22Rv1 (cell line): Measurements from ENCODE around the gene ANKRD6.

Source experiments
- ZFX ChIP-seq: fragments of 450-650 bp; IDR thresholded peaks from 2 replicates; pipeline ENCODE4 v1.6.1; 2017; ENCODE audit warnings: antibody characterized with exemption, borderline replicate concordance
- TF ChIP-seq, protein P1 (sequence below): fragments of 450-650 bp; IDR thresholded peaks from 2 replicates; pipeline ENCODE4 v1.5.1; 2017; ENCODE audit warnings: mild to moderate bottlenecking

DNA sequence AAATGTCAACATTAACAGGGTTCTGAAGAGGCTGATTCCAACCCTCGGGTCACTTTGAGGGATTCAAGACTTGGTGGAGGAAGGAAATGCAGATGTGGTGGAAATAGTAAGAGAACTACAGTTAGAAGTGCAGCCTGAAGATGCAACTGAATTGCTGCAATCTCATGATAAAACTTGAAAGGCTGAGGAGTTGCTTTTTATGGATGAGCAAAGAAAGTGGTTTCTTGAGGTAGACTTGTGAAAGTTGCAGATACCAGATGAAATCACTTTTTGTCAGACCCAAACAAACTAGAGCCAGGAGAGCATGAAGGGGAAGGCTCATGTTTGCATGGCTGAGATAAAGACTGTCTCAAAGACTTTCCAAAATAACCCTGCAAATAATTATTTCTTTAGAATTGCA lies 16.2 kb downstream of the ANKRD6 start:
- TF ChIP-seq, protein P1, sequence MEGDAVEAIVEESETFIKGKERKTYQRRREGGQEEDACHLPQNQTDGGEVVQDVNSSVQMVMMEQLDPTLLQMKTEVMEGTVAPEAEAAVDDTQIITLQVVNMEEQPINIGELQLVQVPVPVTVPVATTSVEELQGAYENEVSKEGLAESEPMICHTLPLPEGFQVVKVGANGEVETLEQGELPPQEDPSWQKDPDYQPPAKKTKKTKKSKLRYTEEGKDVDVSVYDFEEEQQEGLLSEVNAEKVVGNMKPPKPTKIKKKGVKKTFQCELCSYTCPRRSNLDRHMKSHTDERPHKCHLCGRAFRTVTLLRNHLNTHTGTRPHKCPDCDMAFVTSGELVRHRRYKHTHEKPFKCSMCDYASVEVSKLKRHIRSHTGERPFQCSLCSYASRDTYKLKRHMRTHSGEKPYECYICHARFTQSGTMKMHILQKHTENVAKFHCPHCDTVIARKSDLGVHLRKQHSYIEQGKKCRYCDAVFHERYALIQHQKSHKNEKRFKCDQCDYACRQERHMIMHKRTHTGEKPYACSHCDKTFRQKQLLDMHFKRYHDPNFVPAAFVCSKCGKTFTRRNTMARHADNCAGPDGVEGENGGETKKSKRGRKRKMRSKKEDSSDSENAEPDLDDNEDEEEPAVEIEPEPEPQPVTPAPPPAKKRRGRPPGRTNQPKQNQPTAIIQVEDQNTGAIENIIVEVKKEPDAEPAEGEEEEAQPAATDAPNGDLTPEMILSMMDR: no peak
- no peak for TF ChIP-seq ZFX
